ENCODE measurements around the gene ZNF341. TPM values are rescaled to one million over a fixed set of nuclear protein-coding genes. Genes with fewer than 3 reads are reported as not detected.

ZNF341 gene
- total RNA-seq, 3 donors from 2014 or later, result 5.0 to 5.6 (median 5.1) TPM

DNA sequence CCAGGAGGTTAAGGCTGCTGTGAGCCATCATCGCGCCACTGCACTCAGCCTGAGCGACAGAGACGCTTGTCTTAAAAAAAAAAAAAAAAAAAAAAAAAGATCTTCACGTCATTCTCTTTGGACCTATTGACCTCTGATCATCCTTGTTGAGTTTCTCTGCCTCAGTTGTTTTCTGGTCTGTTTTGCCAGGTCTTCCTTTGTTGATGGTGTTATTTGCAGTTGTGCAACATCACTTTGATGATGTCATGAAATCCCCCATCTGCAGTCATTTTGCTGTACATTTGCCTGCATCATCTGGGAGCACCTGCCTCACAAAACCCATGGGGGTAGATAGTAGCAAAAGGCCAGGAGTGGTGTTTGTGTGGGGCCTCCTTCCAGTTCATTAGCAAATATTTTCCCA lies 40.1 kb downstream of the ZNF341 start:
- DNase-seq (no peak), ATAC-seq (no peak)
- intact Hi-C loops (cut with DNase I, micrococcal nuclease), result no loop called here
- no peaks in the 10 kb centered on the region for H3K36me3 ChIP-seq (ENCODE audit: low read depth)
- no peaks in the 10 kb centered on the region for H3K9me3 ChIP-seq
- TF ChIP-seq, protein P1, sequence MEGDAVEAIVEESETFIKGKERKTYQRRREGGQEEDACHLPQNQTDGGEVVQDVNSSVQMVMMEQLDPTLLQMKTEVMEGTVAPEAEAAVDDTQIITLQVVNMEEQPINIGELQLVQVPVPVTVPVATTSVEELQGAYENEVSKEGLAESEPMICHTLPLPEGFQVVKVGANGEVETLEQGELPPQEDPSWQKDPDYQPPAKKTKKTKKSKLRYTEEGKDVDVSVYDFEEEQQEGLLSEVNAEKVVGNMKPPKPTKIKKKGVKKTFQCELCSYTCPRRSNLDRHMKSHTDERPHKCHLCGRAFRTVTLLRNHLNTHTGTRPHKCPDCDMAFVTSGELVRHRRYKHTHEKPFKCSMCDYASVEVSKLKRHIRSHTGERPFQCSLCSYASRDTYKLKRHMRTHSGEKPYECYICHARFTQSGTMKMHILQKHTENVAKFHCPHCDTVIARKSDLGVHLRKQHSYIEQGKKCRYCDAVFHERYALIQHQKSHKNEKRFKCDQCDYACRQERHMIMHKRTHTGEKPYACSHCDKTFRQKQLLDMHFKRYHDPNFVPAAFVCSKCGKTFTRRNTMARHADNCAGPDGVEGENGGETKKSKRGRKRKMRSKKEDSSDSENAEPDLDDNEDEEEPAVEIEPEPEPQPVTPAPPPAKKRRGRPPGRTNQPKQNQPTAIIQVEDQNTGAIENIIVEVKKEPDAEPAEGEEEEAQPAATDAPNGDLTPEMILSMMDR (IDR thresholded peaks at IDR 0.05), result no peak
- H3K4me1 ChIP-seq (ENCODE audit: low read depth), result no peaks in the 10 kb centered on the region
- H3K4me3 ChIP-seq, result no peak overlapping the region

DNA sequence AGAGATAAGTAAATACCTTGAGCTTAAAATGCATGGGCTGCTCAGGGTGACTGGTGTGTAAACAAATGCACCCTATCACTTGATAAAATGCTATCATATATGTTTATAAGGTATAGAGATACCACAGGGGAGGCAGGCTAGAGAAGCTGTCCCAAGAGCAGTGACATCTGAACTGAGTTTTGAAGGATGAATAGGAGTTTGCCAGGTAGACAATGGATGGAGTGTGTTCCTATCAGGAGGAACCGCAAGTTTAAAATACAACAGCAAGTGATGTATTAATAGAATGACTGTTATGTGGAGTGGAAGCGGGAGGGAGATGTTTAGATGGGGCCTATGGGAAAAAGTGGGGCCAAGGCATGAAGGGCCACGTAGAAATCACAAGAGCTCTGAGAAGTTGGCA lies 40.6 kb downstream of the ZNF341 start:
- no peaks in the 10 kb centered on the region for H3K36me3 ChIP-seq (ENCODE audit: low read depth)
- H3K4me1 ChIP-seq (ENCODE audit: low read depth), result no peaks in the 10 kb centered on the region
- ATAC-seq (no peak), DNase-seq (no peak)
- TF ChIP-seq, protein P1 (IDR thresholded peaks at IDR 0.05), result no peak
- no peaks in the 10 kb centered on the region for H3K9me3 ChIP-seq
- no peak overlapping the region for H3K4me3 ChIP-seq
- intact Hi-C loops (cut with DNase I, micrococcal nuclease), result no loop called here

DNA sequence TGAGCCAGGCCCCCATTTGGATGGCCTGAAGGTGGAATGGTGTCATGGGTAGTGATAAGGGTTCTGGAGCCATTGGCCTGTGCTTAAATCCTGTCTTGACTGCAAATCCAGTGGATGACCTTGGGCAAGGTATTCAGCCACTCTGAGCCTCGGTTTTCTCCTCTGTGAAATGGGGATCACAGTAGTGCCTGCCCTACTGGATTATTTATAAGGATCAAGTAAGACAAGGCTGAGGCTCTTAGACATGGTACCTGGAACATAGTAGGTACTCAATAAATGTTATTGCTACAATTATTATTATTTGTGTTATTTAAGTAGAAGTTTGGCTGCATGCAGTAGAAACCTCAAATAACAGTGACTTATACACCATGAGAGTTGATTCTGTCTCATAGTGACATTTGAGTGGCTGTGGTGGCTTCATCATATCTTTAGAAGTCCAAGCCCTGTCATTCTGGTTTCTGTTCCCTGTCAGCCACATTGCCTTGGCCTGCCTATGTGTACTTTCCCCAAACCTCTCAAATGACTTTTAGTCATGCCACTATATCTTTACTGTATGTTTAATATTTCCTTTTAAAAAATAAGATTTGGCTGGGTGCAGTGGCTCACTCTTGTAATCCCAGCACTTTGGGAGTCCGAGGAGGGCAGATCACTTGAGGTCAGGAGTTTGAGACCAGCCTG lies 41.8 kb downstream of the ZNF341 start:
- ATAC-seq (peak; percentile 32), DNase-seq (no peak)
- TF ChIP-seq, protein P1 (IDR thresholded peaks at IDR 0.05), result no peak

DNA sequence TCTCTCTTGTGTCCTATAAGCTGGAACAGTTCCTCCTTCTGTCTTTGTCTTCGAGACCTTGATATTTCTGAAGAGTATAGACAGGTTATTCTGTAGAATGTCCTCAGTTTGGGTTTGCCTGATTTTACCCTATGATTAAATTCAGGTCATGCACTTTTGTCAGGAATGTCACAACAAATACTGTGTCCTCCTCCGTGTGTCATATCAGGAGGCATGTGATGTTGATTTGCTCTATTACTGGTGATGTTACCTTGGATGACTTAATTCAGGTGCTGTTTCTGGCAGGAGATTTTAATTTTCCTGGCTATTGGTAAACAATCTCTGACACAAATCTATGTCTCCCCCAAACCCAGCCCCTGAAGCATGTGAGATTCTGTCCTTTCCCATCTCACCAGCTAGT lies 46.0 kb downstream of the ZNF341 start:
- TF ChIP-seq, protein P1 (IDR thresholded peaks at IDR 0.05), result no peak

More for the DNA sequence above, 41.8 kb downstream of the ZNF341 start:
- H3K4me1 ChIP-seq (ENCODE audit: low read depth), result no peaks in the 10 kb centered on the region
- no peaks in the 10 kb centered on the region for H3K9me3 ChIP-seq
- H3K36me3 ChIP-seq (ENCODE audit: low read depth), result no peaks in the 10 kb centered on the region
- no peak overlapping the region for H3K4me3 ChIP-seq
- intact Hi-C loops (cut with DNase I, micrococcal nuclease), result no loop called here

DNA sequence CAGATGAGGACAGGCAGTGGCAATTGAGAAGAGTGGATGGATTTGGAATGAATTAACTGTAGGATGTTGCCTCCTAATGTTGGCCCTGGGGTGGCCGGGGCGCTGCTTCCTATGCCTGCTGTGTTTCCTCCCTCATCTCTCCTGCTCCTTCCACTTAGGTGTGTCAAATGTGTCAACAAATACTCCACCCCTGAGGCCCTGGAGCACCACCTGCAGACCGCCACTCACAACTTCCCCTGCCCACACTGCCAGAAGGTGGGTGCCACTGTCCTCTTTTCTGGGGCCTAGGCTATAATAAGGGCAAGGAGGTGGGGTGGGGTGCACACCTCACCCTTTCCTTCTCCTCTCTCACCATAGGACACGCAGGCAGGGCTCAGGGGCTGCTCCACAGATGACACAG lies 49.3 kb downstream of the ZNF341 start:
- ATAC-seq, result peak; percentile 81
- peak in 2 of 3 donors; percentile 43 to 44 for DNase-seq
- H3K4me3 ChIP-seq, result no peak overlapping the region
- no peaks in the 10 kb centered on the region for H3K4me1 ChIP-seq (ENCODE audit: low read depth)
- TF ChIP-seq, protein P1 (IDR thresholded peaks at IDR 0.05), result no peak
- H3K36me3 ChIP-seq (ENCODE audit: low read depth), result no peaks in the 10 kb centered on the region
- intact Hi-C loops (cut with DNase I, micrococcal nuclease), result no loop called here
- no peaks in the 10 kb centered on the region for H3K9me3 ChIP-seq

More for the DNA sequence above, 46.0 kb downstream of the ZNF341 start:
- Histone ChIP-seq H3K9me3 (no peaks in the 10 kb centered on the region), H3K36me3 (ENCODE audit: low read depth) (no peaks in the 10 kb centered on the region), H3K4me1 (ENCODE audit: low read depth) (no peaks in the 10 kb centered on the region), H3K4me3 (no peak overlapping the region)
- intact Hi-C loops (cut with DNase I, micrococcal nuclease), result no loop called here
- ATAC-seq (no peak), DNase-seq (no peak)
